Astrocyte of the spinal cord (primary cell): ENCODE data around the gene PLEKHG2.
"Not testable (repeated sequence)": the region's sequence is repeated elsewhere in the genome, so short reads cannot be mapped to it uniquely, and the experiment has no call there.

ENCODE experiments used
- DNase-seq: peaks from one replicate; pipeline ENCODE4 v3.0.0; 2011; ENCODE audit warnings: low read depth, low spot score
- H3K4me3 ChIP-seq: 2 replicates; pipeline ENCODE4 v1.5.1; 2011; ENCODE audit warnings: low read depth, mild to moderate bottlenecking, low read length, moderate library complexity
- CTCF ChIP-seq: IDR thresholded peaks from 2 replicates; pipeline ENCODE4 v1.5.1; 2012; ENCODE audit warnings: low read depth, mild to moderate bottlenecking, low read length, inconsistent platforms
- in situ Hi-C: cut with HindIII; loops from 2 replicates; pipeline ENCODE4 v1.10.0; 2017; ENCODE audit warnings: low sequenced_read_pairs

PLEKHG2 gene

GRCh38 chr19:39372047-39372802 lies 40.2 kb upstream of the PLEKHG2 start:
- H3K4me3 ChIP-seq: no peak overlapping the region
- peak; percentile 94 for DNase-seq
- in situ Hi-C loops: no loop called here
- TF ChIP-seq CTCF: no peak

GRCh38 chr19:39372941-39373340 lies 39.5 kb upstream of the PLEKHG2 start:
- no peak for TF ChIP-seq CTCF
- in situ Hi-C loops: no loop called here
- peak; percentile 4 for DNase-seq
- H3K4me3 ChIP-seq: no peak overlapping the region

GRCh38 chr19:39375929-39376328 lies 36.5 kb upstream of the PLEKHG2 start:
- in situ Hi-C loops: no loop called here
- no peak overlapping the region for H3K4me3 ChIP-seq
- TF ChIP-seq CTCF: no peak

GRCh38 chr19:39377373-39378362 lies 34.8 kb upstream of the PLEKHG2 start:
- DNase-seq: no peak
- in situ Hi-C loops: no loop called here
- H3K4me3 ChIP-seq: no peak overlapping the region
- no peak for TF ChIP-seq CTCF

More at GRCh38 chr19:39375929-39376328, 36.5 kb upstream of the PLEKHG2 start:
- no peak for DNase-seq

GRCh38 chr19:39379366-39379765 lies 33.1 kb upstream of the PLEKHG2 start:
- in situ Hi-C loops, H3K4me3 ChIP-seq, DNase-seq: not testable (repeated sequence)

- DNase-seq: no peak
- in situ Hi-C loops: no loop called here
- no peak for TF ChIP-seq CTCF
- H3K4me3 ChIP-seq: no peak overlapping the region
These were observed 32.5 kb upstream of the PLEKHG2 start for GRCh38 chr19:39379865-39380396.
